CD4-positive, CD25-positive, alpha-beta regulatory T cell (primary cell): ENCODE data around the gene ENTPD5. TPM values are rescaled to one million over a fixed set of nuclear protein-coding genes. Genes with fewer than 3 reads are reported as not detected.

ENCODE experiments used
- ATAC-seq, 2 donors: fragments of 150-1000 bp; cut with Tn5 transposase; one replicate each; pipeline ENCODE4 v1.10.0; 2021; ENCODE audit warnings: low read depth in 2 of 2, moderate number of reproducible peaks in 2 of 2, moderate library complexity in 1 of 2
- DNase-seq, 3 donors: peaks; one replicate each; pipeline versions ENCODE4 v3.0.0 to v3.0.0-alpha.2; 2012 to 2022; ENCODE audit warnings: mixed read lengths in 1 of 3
- H3K27ac ChIP-seq: one replicate; pipeline ENCODE4 v1.7.0; 2013; ENCODE audit warnings: mild to moderate bottlenecking, low read length; ENCODE audit not compliant: insufficient read depth, poor library complexity, severe bottlenecking
- H3K27me3 ChIP-seq: one replicate; pipeline ENCODE4 v1.7.0; 2013; ENCODE audit warnings: low read length; ENCODE audit not compliant: control insufficient read depth, insufficient read depth
- H3K36me3 ChIP-seq: one replicate; pipeline ENCODE4 v1.7.0; 2013; ENCODE audit warnings: mild to moderate bottlenecking, low read length, moderate library complexity; ENCODE audit not compliant: control insufficient read depth, insufficient read depth
- H3K4me1 ChIP-seq: 2 replicates; pipeline ENCODE4 v1.7.0; 2013; ENCODE audit warnings: mild to moderate bottlenecking, low read length; ENCODE audit not compliant: insufficient read depth, control insufficient read depth, poor library complexity, severe bottlenecking
- H3K4me3 ChIP-seq: one replicate; pipeline ENCODE4 v1.7.0; 2013; ENCODE audit warnings: low read depth, mild to moderate bottlenecking, low read length, moderate library complexity
- H3K9me3 ChIP-seq, 2 experiments: 1 replicate in 1 of 2; 2 replicates in 1 of 2; pipeline ENCODE4 v1.7.0; 2013; ENCODE audit warnings: low read length in 2 of 2, mild to moderate bottlenecking in 1 of 2, moderate library complexity in 1 of 2; ENCODE audit not compliant: control insufficient read depth in 2 of 2
- H3K27ac Mint-ChIP-seq, 3 donors: one replicate each; pipeline ENCODE4 v1.8.0; 2020 to 2022; ENCODE audit warnings: mild to moderate bottlenecking in 3 of 3, mixed read lengths in 3 of 3, moderate library complexity in 2 of 3
- H3K27me3 Mint-ChIP-seq: one replicate; pipeline ENCODE4 v1.8.0; 2022; ENCODE audit warnings: mild to moderate bottlenecking, mixed read lengths
- H3K36me3 Mint-ChIP-seq: one replicate; pipeline ENCODE4 v1.8.0; 2020; ENCODE audit warnings: mixed read lengths
- H3K4me1 Mint-ChIP-seq, 4 donors: one replicate each; pipeline ENCODE4 v1.8.0; 2020 to 2022; ENCODE audit warnings: mixed read lengths in 4 of 4, mild to moderate bottlenecking in 1 of 4
- H3K4me3 Mint-ChIP-seq, 4 donors: one replicate each; pipeline ENCODE4 v1.8.0; 2020 to 2022; ENCODE audit warnings: mild to moderate bottlenecking in 4 of 4, mixed read lengths in 4 of 4, moderate library complexity in 3 of 4
- H3K9me3 Mint-ChIP-seq, 7 donors: one replicate each; pipeline ENCODE4 v1.8.0; 2020 to 2022; ENCODE audit warnings: mixed read lengths in 7 of 7, mild to moderate bottlenecking in 3 of 7, moderate library complexity in 2 of 7
- polyA plus RNA-seq, 4 donors: library from polyadenylated mRNA; unstranded; fragments of 300-500 nt; fragmentation: Illumina TruSeq; gene quantifications; one replicate each; pipeline ENCODE4 v1.2.3, GENCODE V29; 2021
- total RNA-seq: library from RNA; stranded (reverse); gene quantifications from one replicate; pipeline ENCODE4 v1.2.3, GENCODE V29; 2022

Gene ENTPD5, protein sequence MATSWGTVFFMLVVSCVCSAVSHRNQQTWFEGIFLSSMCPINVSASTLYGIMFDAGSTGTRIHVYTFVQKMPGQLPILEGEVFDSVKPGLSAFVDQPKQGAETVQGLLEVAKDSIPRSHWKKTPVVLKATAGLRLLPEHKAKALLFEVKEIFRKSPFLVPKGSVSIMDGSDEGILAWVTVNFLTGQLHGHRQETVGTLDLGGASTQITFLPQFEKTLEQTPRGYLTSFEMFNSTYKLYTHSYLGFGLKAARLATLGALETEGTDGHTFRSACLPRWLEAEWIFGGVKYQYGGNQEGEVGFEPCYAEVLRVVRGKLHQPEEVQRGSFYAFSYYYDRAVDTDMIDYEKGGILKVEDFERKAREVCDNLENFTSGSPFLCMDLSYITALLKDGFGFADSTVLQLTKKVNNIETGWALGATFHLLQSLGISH
- 8.0 TPM for total RNA-seq
- 1 to 10 TPM; 2.9 to 3.9 (median 3.4) TPM for polyA plus RNA-seq

DNA sequence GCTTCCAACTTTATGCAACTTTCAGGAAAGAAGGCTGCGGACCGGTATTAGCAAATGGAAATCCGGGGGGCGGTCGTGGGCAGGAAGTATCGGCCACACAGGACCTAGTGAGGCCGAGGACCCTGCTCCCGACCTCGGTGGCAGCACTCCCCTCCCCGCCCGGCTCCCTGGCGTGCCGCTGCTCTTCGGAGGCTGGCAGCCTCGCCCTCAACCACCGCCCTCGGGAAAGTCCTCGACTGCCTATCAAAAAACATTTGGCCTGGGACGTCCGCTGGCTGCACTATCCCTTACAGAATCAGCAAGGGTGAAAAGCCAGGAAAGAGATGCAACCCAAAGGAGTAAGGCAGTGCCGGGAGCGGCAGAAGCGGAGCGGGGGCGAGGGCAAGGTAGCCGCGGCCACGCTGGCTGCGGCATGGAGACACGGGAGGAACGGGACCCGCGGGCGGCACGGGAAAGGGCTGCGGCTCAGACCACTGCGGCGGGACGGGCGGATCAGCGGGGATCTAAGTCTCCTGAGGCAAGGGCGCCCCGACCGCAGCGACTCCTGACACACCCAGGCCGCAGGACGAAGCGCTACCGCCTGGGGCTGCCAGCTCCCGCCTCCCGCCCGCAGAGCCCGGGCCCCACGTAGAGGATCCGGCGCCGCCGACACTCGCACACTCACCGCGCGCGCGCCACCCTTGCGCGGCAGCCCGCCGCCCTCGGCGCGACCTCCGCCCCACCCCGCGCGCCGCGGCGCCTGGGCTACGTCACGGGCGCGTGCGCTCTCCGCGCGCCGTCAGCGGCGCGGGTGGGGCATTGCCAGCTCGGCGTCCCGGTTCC lies at the start of gene ENTPD5, which contains the start of gene BBOF1:
ENTPD5 (minus strand) TSS at position 703 of the 822 bp plus-strand sequence. CDS start 31,186 bp downstream, outside the sequence.
BBOF1 (plus strand) TSS at position 764 of the 822 bp plus-strand sequence. CDS start 130 bp downstream, outside the sequence.
- H3K27me3 ChIP-seq: no peaks in the 10 kb centered on the region
- H3K4me1 ChIP-seq: peaks cover 15% of the 10 kb centered on the region
- Mint-ChIP-seq H3K9me3 (no peaks in the 10 kb centered on the region), H3K4me3 (peak within 1 kb of the TSS; percentile 92 to 95 (median 94)), H3K27ac (peak within 1 kb of the TSS; percentile 93), H3K4me1 (peaks cover 11 to 22% (median 19%) of the 10 kb centered on the region in 4 donors), H3K27me3 (no peaks in the 10 kb centered on the region), H3K36me3 (no peaks in the 10 kb centered on the region)
- peak; percentile 83 to 90 (median 89) for DNase-seq
- H3K9me3 ChIP-seq: no peaks in the 10 kb centered on the region
- H3K4me3 ChIP-seq: peak within 1 kb of the TSS; percentile 71
- peaks cover 3% of the 10 kb centered on the region for H3K36me3 ChIP-seq
- peak within 1 kb of the TSS; percentile 87 for H3K27ac ChIP-seq
- peak; percentile 96 to 97 for ATAC-seq

DNA sequence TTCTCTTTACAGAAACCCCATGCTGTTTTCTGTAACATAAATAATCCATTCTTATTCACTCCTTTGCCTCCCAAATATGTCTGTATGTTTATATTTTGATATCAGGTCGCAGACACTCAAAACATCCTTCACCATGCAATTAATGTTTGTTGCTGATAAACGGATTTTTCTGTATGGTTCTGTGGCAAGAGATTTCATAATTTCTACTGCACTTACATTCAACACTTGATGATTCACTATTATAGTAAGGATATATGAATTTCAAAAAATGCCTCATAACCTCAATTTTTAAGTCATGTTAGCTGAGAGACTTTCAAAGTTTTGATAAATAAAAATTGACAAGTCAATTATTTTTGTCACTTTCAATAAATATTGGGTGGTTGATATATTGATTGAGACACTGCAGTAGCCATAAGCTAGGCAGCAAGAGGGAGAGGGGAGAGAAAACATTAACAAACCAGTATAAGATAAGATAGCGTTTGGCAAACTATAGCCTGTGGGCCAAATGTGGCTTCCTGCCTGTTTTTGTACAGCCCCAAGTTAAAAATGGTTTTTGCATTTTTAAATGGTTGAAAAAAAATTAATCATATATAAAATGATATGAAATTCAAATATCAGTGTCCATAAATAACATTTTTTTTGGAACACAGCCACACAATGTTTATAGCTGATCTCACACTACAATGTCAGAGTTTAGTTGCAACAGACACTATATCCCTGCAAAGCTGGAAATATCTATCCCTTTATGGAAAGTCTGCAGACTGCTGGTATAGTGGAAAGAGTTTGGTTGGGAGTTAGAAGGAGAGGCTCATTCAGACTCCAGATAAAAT lies 46.9 kb upstream of the ENTPD5 start:
- H3K27ac Mint-ChIP-seq: no peak overlapping the region
- H3K9me3 ChIP-seq: no peaks in the 10 kb centered on the region
- no peaks in the 10 kb centered on the region for H3K4me1 Mint-ChIP-seq
- H3K36me3 ChIP-seq: peaks cover 32% of the 10 kb centered on the region
- no peak for ATAC-seq
- no peaks in the 10 kb centered on the region for H3K27me3 Mint-ChIP-seq
- no peaks in the 10 kb centered on the region for H3K9me3 Mint-ChIP-seq
- peaks cover 37% of the 10 kb centered on the region for H3K36me3 Mint-ChIP-seq
- no peak overlapping the region for H3K4me3 ChIP-seq
- no peaks in the 10 kb centered on the region for H3K4me1 ChIP-seq
- no peak overlapping the region for H3K4me3 Mint-ChIP-seq
- no peak overlapping the region for H3K27ac ChIP-seq
- no peaks in the 10 kb centered on the region for H3K27me3 ChIP-seq
- DNase-seq: no peak

DNA sequence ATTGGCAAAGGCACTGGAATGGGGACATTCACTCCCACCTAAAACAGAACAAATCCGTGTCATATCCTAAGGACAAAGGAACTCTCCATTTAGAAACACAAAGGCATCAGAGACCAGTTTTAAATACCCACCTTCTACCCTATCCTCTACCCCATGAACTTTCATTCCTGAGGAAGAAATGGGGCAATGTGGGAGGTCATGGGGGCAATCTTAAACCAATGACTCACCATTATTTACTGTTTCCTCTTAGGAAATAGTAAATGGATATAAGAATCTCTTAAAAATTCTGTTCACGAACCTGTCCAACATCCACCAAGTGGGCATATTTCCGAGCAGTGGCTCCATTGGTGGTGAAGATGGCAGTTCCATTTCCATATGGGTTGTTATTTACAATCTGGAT lies 45.8 kb upstream of the ENTPD5 start:
- Histone ChIP-seq H3K9me3 (no peaks in the 10 kb centered on the region), H3K4me3 (no peak overlapping the region), H3K27ac (no peak overlapping the region), H3K27me3 (no peaks in the 10 kb centered on the region), H3K36me3 (peaks cover 36% of the 10 kb centered on the region), H3K4me1 (no peaks in the 10 kb centered on the region)
- Mint-ChIP-seq H3K27me3 (no peaks in the 10 kb centered on the region), H3K36me3 (peaks cover 41% of the 10 kb centered on the region), H3K27ac (no peak overlapping the region), H3K9me3 (no peaks in the 10 kb centered on the region), H3K4me1 (peaks cover 0 to 7% (median 0%) of the 10 kb centered on the region in 4 donors), H3K4me3 (no peak overlapping the region)
- DNase-seq (no peak), ATAC-seq (no peak)

DNA sequence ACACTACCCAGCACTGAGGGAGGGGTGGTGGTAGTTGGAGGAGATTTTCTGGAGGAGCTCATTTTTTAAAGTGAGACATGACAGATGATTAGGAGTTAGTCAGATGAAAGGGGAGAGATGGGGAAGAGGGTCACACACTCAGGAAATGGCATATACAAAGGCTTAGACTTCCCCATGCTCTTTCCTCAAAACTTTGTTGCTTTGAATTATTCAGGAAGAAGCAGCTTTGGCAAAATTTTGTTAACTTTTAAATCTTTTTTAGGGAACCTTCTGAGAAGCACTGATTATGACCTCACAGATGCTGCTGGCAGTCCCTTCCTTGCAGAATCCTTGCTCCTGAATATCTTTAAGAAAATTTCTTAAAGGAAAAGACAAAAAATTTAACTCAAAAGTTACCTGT lies 45.3 kb upstream of the ENTPD5 start:
- DNase-seq: no peak
- Mint-ChIP-seq H3K27ac (no peak overlapping the region), H3K4me3 (no peak overlapping the region)

DNA sequence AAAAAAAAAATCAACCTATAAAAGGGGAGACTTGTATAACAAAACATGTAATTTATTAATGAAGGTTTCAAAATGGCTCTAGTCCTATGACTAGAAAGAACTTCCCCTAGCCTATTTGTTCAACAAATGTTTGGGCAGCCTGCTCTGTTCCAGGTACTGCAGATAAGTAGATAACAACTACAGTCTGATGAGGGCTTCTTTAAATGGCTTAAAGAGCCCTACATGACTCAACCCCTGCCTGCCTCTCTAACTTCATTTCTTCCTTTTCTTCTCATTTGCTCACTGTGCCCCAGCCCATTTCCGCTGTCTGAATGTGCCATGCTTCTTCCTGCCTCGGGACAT lies 43.7 kb upstream of the ENTPD5 start:
- DNase-seq: no peak
- Mint-ChIP-seq H3K27me3 (no peaks in the 10 kb centered on the region), H3K4me1 (peaks cover 0 to 10% (median 0%) of the 10 kb centered on the region in 4 donors), H3K36me3 (peaks cover 35% of the 10 kb centered on the region), H3K4me3 (no peak overlapping the region), H3K27ac (no peak overlapping the region), H3K9me3 (no peaks in the 10 kb centered on the region)
- peaks cover 40% of the 10 kb centered on the region for H3K36me3 ChIP-seq
- no peak overlapping the region for H3K4me3 ChIP-seq
- no peaks in the 10 kb centered on the region for H3K9me3 ChIP-seq
- H3K4me1 ChIP-seq: no peaks in the 10 kb centered on the region
- no peaks in the 10 kb centered on the region for H3K27me3 ChIP-seq
- no peak overlapping the region for H3K27ac ChIP-seq
- ATAC-seq: no peak

More for the DNA sequence above, 45.3 kb upstream of the ENTPD5 start:
- no peaks in the 10 kb centered on the region for H3K27me3 Mint-ChIP-seq
- Histone ChIP-seq H3K27me3 (no peaks in the 10 kb centered on the region), H3K36me3 (peaks cover 40% of the 10 kb centered on the region), H3K27ac (no peak overlapping the region), H3K9me3 (no peaks in the 10 kb centered on the region), H3K4me3 (no peak overlapping the region), H3K4me1 (no peaks in the 10 kb centered on the region)
- peaks cover 41% of the 10 kb centered on the region for H3K36me3 Mint-ChIP-seq
- peaks cover 0 to 10% (median 0%) of the 10 kb centered on the region in 4 donors for H3K4me1 Mint-ChIP-seq
- no peak for ATAC-seq
- no peaks in the 10 kb centered on the region for H3K9me3 Mint-ChIP-seq

DNA sequence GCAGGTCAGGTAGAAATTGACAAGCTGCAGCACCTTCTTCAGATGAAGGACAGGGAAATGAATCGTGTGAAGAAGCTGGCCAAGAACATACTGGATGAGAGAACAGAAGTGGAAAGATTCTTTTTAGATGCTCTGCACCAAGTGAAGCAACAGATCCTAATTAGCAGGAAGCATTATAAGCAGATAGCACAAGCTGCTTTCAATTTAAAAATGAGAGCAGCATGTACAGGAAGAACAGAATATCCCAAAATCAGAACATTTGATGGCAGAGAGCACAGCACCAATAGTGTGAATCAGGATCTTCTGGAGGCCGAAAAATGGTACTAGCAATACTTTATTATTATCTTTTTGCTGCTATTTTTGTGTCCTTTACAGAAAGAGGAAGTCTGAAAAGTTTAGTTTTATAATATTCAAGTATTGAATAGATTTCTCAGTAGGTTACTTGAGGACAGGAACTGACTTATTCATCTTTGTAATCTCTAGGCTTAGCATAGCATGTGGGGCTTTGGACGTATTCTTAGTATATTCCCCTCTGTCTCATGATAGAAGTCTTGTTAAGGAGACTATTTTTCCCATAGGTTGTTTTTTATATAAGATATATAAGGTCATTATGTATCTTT lies 30.9 kb upstream of the ENTPD5 start:
- H3K27me3 Mint-ChIP-seq: peaks cover 4% of the 10 kb centered on the region

DNA sequence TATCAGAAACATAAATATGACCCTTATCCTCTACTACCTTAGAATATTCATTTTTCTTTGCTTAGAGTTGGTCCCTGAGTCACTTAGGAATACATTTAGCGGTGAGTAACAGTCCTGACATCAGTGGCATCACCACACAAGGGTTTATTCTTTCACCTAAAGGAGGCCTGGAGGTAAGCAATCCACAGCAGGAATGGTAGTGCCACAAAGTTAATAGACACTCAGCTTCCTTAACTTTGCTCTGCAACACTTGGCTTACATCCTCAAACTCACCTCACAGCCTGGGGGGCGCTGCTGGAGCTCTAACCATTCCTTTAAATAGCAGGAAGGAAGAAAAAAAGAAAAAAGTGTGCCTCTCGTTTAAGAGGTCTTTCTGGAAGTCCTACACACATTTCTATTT lies 29.2 kb upstream of the ENTPD5 start:
- no peaks in the 10 kb centered on the region for H3K27me3 ChIP-seq

More for the DNA sequence above, 30.9 kb upstream of the ENTPD5 start:
- Mint-ChIP-seq H3K4me1 (no peaks in the 10 kb centered on the region), H3K4me3 (no peak overlapping the region), H3K9me3 (peaks cover 0 to 2% (median 0%) of the 10 kb centered on the region in 7 donors), H3K27ac (peak overlapping the region in 1 of 3 donors; percentile 12), H3K36me3 (no peaks in the 10 kb centered on the region)
- Histone ChIP-seq H3K4me3 (no peak overlapping the region), H3K9me3 (no peaks in the 10 kb centered on the region), H3K27ac (no peak overlapping the region), H3K27me3 (no peaks in the 10 kb centered on the region), H3K4me1 (no peaks in the 10 kb centered on the region), H3K36me3 (no peaks in the 10 kb centered on the region)
- ATAC-seq: no peak
- DNase-seq: no peak

More for the DNA sequence above, 29.2 kb upstream of the ENTPD5 start:
- H3K36me3 ChIP-seq: no peaks in the 10 kb centered on the region
- Mint-ChIP-seq H3K27ac (no peak overlapping the region), H3K27me3 (peaks cover 7% of the 10 kb centered on the region), H3K9me3 (no peaks in the 10 kb centered on the region), H3K4me1 (no peaks in the 10 kb centered on the region), H3K36me3 (no peaks in the 10 kb centered on the region), H3K4me3 (no peak overlapping the region)
- no peak overlapping the region for H3K4me3 ChIP-seq
- DNase-seq (no peak), ATAC-seq (no peak)
- no peaks in the 10 kb centered on the region for H3K9me3 ChIP-seq
- no peak overlapping the region for H3K27ac ChIP-seq
- no peaks in the 10 kb centered on the region for H3K4me1 ChIP-seq
